Measurements from ENCODE around the gene EIF1.

Gene EIF1

DNA sequence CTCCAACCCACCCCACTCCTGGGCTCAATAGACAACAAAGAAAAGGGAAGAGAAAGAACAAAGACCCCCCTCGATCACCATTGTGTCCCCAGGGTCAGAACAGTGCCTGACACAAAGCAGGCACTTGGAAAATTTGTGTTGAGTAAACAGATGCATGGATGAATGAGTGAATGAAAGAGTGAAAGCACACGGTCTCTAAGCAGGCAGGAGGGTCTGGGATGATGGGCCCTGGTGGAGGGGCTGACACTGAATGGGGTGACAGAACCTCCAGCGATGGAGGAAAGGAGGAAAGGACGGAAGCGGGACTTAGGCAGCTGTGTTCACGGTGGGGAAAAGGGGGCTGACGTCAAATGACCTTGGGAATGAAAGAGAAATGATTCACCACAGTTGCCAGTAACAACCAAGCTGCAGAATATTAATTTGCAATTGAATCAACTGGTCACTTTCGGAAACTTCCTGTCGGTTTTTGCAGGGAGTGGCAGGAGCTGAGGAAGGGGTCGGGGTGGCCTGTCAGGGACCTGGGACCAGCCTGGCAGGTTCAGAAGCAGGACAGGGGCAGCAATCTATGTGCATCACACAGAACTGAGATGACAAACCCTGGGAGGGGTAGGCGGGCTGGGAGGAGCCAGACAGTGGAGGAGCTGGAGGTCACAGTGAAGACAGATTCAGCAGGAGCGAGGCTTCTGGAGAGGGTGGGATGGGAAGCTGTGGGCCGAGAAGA is 16.7 kb downstream of the EIF1 start:
- DNase-seq = no peak

DNA sequence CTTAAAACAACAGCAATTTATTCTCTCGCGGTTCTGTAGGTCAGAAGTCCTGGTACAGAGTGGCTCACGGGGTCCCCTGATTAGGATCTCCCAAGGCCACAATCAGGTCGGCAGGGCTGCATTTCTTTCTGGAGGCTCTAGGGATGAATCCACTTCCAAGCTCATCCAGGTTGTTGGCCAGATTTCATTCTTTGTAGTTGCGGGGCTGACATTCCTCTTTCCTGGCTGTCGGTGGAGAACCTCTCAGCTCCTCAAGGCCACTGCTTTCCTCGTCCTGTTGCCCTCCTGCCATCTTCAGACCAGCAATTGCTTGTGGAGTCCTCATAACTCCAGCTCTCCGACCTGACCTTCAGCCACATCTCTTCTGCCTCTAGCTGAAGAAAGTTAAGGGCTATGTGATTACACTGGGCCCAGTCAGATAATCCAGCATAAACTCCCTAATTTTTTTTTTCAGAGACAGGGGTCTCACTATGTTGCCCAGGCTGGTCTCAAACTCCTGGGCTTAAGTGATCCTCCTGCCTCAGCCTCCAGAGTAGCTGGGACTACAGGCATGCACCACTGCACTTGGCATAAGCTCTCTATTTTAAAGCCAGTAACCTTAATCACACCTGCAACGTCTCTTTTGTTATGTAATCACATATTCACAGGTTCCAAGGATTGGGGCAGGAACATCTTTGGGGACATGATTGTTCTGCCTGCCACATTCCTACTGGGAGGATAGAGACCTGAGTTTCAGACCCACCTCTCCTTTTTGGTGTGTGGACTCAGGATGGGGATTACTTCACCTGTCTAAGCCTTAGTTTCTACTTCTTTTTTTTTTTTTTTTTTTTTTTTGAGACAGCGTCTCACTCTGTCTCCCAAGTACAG is 19.4 kb downstream of the EIF1 start:
- DNase-seq = no peak

DNA sequence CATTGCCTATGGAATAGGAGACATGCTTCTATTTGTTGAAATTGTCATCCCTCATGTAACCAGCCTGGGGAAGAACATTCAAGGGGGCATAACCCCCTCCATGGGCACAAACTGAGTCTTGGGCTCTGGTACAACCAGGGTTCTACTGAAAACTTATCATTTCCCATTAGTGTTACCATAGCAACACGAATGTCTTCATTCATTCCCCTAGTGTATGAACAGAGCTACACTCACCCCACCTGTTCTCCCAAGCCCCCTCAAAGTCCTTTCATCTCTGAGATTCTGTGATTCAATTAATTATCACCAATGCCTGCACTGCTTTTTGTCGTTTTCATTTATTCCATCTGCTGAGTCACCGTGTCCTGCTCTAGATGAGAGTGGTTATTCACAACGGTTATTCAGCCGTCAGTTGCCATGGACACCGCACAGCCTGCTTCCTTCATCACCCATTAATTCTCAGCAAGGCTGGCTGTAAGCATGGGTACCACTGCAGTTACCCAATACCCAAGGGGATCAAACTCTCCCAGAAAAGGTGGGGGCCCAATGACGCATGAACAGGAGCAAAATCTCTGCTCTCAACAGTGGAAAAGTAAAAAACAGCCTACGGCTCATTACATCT is 21.9 kb downstream of the EIF1 start:
- no peak for DNase-seq

DNA sequence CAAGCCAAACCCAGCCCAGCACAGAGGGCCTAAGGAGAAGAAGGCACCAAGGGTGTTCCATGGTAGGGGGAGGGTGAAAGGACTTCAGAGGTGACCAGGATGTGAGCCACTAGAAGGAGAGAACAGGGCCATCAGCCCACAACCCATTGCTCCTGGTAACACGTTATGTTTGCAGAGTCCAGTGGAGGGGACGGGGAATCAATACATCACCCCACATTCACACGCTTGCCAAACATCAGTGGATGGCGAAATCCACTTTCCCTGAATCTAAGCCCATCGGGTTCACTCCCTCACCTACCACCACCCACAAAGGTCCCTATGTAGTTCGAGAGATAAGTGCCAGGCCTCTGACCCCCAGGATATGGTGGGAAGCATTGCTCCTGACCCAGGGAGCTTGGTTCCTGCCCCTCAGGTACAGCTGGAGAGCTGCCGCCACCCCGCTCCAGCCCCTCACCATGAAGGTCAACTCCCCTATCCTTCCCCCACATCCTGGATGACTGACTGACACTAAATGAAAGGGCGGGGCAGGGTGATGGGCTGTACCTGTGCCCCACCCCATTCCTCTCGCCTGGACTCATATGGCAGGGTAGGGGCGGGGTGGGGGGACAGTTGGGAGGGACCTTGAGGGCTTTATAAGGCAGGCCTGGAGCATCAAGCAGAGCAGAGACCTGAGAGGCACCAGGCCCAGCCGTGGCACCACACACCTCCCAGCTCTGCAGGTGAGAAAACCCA is 23.1 kb downstream of the EIF1 start, which contains the start of gene GAST:
TSS of gene GAST (plus strand) at position 663 of the 732 bp plus-strand sequence. CDS start 3,106 bp downstream, outside the sequence.
- no peak for DNase-seq

DNA sequence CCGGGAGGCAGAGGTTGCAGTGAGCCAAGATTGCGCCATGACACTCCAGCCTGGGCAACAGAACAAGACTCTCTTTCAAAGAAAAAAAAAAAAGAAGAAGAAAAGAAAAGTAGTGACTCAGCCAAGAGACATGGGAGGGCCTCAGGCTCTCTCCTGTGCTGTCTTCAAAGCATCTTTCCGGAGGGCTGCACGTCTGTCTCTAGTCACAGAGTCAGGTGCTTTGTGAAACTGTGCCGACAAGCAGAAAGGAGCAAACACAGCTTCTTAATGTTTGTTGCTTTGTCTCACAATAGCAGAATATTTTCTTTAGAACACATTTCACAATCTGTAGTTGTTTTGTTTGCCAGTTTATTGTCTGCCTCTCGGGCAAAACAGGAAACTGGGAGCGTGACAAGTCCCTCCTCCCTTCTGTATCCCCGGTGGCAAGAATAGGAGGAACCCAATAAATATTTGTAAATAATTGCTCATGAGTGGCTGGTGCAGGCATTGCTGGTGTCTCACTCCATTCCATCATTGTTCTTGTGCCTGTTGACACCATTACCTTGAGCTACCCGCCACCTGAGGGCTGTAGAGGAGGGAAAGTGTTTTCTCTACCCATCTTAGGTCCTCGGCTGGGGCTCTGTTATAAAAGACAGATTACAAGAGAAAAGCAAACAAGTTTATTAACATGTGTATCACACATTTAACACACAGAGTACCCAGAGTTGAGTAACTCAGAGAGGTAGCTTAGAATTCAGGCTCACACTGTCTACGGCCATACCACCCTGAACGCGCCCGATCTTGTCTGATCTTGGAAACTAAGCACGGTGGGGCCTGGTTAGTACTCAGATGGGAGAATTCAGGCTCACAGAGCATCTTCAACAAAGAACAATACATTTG is 29.0 kb downstream of the EIF1 start:
- no peak for DNase-seq

DNA sequence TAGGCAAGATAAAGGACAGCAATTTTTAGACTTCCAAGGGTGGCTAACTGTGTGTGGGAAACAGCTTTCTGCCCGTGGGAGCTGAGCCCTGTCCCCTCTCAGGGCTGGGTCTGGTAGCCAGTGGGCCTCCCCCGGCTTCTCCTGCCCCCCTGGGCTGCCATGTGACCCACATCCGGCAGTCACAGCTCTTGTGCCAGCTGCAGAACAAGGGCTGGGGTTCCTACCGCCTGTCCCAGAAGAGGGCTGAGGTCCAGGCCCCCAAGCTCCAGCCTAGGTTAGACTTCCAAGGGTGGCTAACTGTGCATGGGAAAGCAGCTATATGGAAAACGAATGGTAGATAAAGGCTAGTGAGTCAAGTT is 29.6 kb downstream of the EIF1 start:
- no peak for DNase-seq

DNA sequence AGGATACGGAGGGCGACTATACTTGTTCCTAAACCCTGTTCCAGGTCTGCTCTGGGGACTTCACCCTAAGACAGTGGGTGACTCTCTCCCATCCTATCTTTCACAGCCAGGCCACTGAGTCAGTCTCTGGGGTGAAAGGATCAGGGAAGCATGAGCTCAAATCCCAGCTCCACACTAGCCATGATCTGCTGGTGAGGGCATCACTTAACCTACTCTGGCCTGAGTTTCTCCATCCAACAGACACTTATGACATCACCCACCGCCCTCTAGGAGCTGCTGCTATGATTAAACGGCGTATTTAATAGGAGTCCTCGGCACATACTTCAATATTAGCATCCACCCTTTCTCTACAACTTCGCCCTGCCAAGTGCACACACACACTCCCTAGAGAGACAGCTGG is 33.5 kb downstream of the EIF1 start:
- no peak for DNase-seq

DNA sequence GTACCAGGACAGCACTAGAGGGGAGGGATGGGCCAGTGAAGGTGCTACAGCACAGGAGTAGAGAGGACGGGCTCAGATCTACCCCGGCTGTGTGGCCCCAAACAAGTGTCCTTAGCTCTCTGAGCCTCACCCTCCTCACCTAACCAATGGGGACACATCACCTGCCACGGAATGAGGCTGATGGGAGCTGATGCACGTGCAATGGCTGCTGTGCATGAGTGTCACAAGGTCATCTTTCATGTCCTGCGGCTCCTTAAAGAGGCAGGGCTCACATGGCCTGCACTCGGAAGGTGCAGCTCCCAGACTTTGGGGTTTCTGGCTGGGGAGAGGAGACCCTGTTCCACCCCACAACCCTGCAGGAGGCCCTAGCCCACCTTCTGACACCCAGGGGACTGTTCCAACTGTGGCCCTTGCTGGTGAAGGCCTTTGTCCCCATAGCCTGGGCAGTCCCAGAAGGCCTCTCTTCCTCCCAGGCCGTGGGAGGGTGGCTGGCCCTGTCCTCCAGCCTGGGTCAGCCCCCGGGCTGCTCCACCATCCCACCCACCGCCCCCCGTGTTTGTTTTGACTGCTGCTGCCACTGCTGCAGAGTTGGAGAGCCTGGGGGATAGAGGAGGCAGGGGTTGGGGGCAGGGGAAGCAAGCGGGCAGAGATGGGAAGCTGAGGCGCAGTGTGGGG is 35.3 kb downstream of the EIF1 start:
- no peak for DNase-seq

DNA sequence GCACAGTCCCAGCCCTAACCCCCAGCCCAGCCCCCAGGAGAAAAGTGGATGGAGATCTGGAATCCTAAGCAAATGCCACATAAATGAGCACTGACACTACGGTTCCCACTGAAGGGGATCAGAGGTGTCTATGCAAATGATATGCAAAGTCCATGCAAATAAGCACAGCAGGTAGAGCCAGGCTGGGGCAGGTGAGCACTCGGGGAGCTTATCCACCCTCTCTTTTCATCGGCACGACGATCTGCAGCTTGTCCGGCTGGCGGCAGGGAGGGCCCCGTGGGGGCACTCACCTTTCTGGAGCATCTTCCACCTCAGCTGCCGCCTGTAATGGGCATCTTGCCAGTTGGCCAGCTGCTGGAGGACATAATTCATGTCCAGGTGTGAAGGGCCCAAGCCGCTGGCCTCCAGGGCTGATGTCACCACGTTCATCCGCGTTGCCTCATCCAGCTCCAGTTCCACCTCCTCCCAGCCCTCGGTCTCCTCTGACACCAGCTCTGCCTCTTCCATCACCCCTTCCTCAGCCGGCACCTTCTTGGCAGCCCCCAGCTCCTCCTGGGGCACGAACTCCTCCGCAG is 35.9 kb downstream of the EIF1 start:
- DNase-seq = no peak

DNA sequence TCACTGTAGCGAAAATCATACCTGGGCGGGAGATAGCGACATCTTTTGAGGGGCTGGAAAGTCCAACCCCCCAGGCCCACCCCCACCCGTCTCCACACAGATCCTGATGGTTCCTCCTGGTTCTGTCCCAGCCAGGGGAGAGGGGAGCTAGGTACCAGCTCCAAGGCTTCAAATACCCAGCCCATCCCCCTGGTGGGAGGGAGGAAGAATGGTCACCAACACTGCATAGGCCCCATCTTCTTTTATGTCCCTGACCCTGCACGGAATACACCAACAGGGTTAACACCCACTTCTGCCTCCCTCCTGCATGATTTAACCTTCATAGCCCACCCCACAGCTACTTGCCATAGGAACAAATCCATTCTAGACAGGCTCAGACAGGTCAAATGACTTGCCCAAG is 36.4 kb downstream of the EIF1 start:
- DNase-seq = no peak

DNA sequence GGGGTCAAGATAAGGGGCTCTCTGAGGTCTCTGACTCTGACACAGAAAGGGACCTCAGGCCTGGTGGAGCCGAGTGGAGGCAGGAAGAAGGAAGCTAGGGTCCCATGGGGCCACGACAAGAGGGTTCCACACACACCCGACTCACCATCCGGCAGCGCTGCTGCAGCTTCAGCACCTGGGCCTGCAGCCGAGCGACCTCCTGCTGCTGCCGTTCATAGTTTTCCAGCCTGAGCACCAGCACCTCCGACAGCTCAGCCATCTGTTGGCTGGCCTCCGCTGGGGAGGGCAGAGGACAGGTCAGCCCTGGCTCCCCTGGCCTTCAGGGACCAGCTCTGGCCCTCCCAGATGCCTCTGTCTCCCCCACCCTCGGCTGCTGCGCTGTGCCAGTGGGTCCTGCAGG is 39.4 kb downstream of the EIF1 start:
- DNase-seq = no peak

DNA sequence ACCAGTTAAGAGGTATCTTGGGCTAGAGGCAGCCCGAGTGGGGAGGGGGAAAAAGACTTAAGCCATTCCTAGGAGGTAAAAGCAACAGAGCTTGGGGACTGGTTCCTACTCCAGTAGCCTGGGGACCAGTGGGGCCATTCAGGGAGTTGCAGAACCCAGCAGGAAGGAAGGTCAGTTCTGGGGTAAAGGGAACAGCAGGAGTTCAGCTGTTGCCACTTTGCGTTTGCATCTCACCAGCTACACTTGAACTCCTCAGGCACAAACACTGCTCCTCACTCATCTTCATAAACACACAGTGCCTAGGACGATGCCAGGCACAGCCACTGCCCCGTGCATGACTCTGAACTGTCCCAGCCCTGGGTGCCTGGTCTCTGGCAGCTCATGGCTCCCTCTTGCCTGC is 41.8 kb downstream of the EIF1 start:
- no peak for DNase-seq

DNA sequence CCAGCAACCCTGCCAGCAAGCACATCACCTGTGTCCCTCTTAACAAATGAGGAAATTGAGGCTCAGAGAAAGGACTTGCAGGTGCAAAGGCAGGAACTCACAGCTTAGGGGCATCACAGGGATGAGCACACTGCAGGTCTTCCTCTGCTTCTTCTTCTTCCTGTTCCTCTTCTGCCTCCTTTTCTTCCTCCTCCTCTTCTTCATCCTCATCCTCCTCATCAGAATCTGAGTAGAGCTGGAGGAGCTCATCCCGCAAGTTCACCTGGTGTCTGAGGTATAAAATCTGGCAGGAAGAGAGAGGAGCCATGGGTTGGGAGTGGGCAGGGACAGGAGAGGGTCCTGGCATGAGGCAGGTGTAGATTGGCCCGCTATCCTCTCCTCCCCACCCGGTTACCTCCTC is 43.2 kb downstream of the EIF1 start:
- no peak for DNase-seq

DNA sequence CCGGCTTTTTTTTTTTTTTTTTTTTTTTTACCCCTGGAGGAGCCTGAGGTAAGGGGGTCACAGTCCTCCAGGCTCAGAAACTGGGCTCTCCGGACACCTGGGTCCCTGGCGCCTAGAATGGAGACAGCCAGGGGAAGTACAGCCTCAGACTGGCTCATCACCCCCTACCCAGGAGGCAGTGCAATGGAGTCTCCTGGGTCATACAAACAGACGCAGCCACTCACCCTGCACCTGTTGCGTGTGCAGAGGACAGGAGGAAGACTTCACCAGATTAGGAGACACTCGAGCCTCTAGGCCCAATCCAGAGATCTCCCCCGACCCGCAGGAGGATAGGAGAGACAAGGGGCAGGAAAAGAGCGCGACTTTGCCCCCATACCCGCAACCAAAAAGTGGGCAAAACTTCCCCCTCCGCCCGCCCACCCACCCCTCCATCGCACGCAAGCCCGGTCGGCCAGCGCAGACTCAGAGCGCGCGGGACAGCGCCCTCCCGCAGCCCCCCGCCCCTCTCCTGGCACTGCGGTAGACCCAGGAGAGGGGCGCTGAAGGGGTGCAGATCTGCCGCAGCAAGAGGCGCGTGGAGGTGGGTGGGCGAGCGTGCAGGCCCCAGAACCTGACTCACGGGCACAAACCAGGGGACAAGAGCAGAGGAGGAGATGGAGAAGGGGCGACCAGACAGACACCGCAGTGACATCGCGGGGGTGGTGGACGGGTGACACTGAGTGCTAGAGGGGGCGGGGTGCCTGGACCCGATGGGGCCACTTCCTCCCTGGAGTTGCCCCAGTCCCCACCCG is 44.9 kb downstream of the EIF1 start:
- DNase-seq = no peak

DNA sequence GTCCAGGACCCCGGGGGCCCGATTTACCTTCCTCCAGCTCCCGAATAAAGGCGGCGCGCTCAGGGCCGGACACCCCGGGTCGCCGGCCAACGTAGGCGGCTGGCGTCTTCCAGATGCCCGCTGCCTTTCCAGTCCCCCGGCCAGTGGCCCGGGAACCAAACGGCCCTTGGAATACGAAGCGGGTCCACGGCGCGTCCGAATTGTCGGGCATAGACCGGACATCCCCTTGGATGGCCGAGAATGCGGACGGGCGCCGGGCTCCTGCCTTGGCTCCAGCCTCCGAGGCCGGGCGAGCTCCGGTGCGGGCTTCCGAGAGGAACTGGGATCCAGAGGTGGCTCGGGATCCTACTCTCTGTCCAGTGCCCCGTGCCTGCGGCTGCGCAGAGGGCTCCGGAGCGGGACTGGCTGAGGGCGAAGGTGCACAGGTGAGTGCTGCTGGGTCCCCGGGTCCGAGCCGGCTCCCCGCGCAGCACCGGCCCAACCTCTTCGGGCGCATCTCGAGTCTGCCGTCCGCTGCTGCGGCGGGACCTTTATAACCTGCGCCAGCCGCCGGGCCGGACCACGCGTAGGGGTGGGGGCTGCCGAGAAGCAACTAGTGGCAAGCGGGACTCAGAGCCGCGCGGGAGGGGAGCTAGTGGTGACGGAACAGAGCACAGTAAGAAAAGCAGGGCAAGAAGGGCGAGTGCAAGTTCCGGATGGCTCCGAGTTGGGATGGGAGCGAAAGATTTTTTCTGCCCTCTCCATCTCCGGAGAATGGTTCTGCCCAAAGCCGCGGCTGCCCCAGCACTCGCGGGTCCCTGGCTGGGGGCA is 45.7 kb downstream of the EIF1 start, which contains the start of gene HAP1:
TSS of gene HAP1 (minus strand) at position 505 of the 810 bp plus-strand sequence. CDS start at position 496, 9 bp downstream.
- no peak for DNase-seq

DNA sequence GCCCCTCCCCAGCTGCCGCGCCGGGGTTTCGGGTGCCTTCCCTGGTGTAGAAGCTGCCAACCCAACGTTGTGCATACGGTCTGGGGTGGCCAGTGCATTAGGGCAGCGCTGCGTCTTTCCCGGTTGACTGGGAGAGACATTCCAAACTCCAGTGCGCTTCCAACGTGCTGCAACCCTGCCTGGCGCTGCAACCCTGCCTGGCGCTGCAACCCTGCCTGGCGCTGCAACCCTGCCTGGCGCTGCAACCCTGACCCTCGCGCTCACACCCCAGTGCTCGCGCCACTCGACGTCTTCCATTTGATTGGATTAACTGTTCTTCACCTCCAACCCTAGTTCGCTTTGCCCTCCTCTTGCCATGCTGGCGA is 46.2 kb downstream of the EIF1 start:
- no peak for DNase-seq

DNA sequence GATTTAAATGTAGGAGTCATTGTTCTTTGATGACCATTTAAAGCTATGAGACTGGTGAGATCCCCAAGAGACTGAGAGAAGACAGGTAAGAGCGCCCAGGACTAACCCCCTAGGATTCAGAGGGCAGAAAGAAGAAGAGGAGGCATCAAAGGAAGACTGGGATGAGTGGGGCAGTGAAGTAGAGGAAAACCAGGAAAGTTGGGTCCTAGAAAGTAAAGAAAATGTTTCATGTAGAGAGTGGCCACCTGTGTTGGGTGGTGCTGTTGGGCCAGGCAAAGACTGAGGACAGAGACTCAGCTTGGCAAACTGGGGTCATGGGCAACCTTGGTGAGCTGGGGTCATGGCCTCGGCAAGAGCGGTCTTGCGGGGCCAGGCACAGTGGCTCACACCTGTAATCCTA is 47.1 kb downstream of the EIF1 start:
- DNase-seq = no peak

DNA sequence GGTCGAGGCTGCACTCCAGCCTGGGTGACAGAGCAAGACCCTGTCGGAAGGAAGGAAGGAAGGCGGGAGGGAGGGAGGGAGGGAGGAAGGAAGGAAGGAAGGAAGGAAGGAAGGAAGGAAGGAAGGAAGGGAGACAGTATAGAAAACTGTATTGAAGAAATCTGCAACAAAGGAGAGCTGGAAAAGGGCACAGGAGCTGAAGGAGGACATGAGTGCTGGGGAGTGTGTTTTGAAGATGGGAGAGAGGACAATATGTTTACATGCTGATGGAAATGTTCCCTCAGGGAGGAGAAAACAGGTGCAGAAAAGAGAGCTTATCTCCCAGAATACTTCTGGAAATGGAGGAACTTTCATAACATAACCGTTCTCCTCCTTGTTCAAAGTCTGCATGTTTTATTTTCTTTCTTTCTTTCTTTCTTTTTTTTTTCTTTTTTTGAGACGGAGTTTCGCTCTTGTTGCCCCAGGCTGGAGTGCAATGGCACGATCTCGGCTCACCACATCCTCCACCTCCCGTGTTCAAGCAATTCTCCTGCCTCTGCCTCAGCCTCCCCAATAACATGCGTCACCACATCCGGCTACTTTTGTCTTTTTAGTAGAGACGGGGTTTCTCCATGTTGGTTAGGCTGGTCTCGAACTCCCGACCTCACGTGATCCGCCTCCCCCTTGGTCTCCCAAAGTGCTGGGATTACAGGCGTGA is 48.4 kb downstream of the EIF1 start:
- no peak for DNase-seq

DNA sequence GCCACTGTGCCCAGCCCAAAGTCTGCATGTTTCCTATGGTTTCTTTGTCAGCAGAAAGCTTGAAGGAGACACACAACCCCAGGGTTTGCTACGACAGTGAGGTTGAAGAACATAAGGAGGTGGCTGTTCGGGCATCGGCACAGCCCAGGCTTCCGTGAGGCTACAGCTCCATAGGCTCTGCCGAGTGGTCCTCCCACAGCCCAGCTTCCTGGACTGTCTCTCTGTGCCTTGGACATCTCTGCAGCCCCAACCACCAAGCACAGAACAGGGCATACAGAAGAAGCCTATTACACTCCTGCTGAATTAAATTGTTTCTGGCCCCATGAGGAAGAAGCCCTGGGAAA is 49.0 kb downstream of the EIF1 start:
- DNase-seq = no peak
